SK-N-MC (cell line): ENCODE measurements around the gene MPZL2.

Source experiments
- DNase-seq: peaks from one replicate; pipeline ENCODE4 v3.0.0-alpha.2; 2011; ENCODE audit warnings: low read depth, low spot score
- H3K27ac ChIP-seq: fragments of 200-600 bp; sonication (generic); 2 replicates; pipeline ENCODE4 v1.5.1; 2016; ENCODE audit warnings: mixed run types
- H3K36me3 ChIP-seq: fragments of 200-600 bp; sonication (generic); 2 replicates; pipeline ENCODE4 v1.6.1; 2017; ENCODE audit warnings: antibody characterized with exemption, low read length, mixed read lengths; ENCODE audit not compliant: insufficient read depth
- H3K4me3 ChIP-seq: fragments of 200-600 bp; sonication (generic); 2 replicates; pipeline ENCODE4 v1.5.1; 2016
- H3K9ac ChIP-seq: fragments of 200-600 bp; sonication (generic); 2 replicates; pipeline ENCODE4 v1.8.0; 2017; ENCODE audit warnings: mixed run types, mixed read lengths; ENCODE audit not compliant: insufficient read length
- H3K9me3 ChIP-seq: fragments of 200-600 bp; sonication (generic); 2 replicates; pipeline ENCODE4 v1.6.1; 2017; ENCODE audit warnings: low read depth, mild to moderate bottlenecking, antibody characterized with exemption, low read length, moderate library complexity, mixed read lengths
- EZH2 ChIP-seq: fragments of 200-600 bp; sonication (generic); IDR thresholded peaks from one replicate; pipeline ENCODE4 v1.6.1; 2017; ENCODE audit warnings: antibody characterized with exemption
- FOXP2 ChIP-seq: optimal IDR thresholded peaks from 2 replicates; pipeline ENCODE3; 2011; ENCODE audit warnings: mild to moderate bottlenecking, moderate library complexity; ENCODE audit not compliant: insufficient read depth; ENCODE audit errors: extremely low read length, control extremely low read depth
- POLR2AphosphoS5 ChIP-seq: IDR thresholded peaks from 2 replicates; pipeline ENCODE4 v1.6.1; 2012; ENCODE audit warnings: mild to moderate bottlenecking, low read depth, low read length, borderline replicate concordance

MPZL2 gene

GRCh38 chr11:118304568-118305248, 40.6 kb upstream of the MPZL2 start, which contains the start of gene CD3E:
Gene CD3E, plus strand, starts transcription at chr11:118304730. Its CDS starts 223 bp downstream, at chr11:118304953.
- DNase-seq = no peak
- Histone ChIP-seq H3K36me3 (no peaks in the 10 kb centered on the region), H3K9me3 (no peaks in the 10 kb centered on the region), H3K4me3 (no peak within 1 kb of the TSS), H3K9ac (no peak within 1 kb of the TSS), H3K27ac (no peak within 1 kb of the TSS)
- TF ChIP-seq POLR2AphosphoS5 (no peak), EZH2 (no peak), FOXP2 (no peak)

- no peak overlapping the region for H3K27ac ChIP-seq
Measured at GRCh38 chr11:118304227-118304567, 40.1 kb upstream of the MPZL2 start.

DNA sequence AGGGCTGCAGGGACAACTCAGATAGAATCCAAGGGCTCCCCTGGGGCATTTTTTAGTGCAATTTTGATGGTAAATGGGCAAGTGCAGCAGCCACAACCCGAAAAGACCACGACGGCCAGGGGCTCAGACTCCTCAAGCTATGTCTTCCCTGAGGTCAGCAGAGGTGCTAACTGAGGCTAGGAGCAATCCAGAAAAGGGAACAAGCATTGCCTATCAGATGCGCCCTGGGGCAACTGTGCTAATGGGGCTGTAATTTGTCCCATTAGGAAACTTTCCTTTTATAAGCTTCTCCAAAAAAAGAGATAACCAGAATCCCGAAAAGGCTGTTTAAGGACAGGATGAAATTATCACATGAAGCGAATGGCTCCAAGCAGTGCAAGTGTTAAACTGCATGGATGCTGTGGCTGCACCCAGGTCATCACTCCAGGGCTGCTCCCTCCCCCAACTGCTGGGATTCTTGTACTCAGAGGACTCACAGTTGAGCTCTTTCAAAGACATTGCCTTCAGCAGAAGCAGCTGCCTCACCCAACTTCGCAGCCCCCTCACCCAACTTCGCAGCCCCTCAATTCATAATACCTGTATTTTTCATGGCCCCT, 37.6 kb upstream of the MPZL2 start:
- no peak for TF ChIP-seq EZH2
- TF ChIP-seq POLR2AphosphoS5 = no peak
- no peak for TF ChIP-seq FOXP2

More at GRCh38 chr11:118304227-118304567, 40.1 kb upstream of the MPZL2 start:
- no peaks in the 10 kb centered on the region for H3K36me3 ChIP-seq
- TF ChIP-seq EZH2 (no peak), POLR2AphosphoS5 (no peak), FOXP2 (no peak)
- H3K4me3 ChIP-seq = no peak overlapping the region
- H3K9ac ChIP-seq = no peak overlapping the region
- no peaks in the 10 kb centered on the region for H3K9me3 ChIP-seq
- no peak for DNase-seq

DNA sequence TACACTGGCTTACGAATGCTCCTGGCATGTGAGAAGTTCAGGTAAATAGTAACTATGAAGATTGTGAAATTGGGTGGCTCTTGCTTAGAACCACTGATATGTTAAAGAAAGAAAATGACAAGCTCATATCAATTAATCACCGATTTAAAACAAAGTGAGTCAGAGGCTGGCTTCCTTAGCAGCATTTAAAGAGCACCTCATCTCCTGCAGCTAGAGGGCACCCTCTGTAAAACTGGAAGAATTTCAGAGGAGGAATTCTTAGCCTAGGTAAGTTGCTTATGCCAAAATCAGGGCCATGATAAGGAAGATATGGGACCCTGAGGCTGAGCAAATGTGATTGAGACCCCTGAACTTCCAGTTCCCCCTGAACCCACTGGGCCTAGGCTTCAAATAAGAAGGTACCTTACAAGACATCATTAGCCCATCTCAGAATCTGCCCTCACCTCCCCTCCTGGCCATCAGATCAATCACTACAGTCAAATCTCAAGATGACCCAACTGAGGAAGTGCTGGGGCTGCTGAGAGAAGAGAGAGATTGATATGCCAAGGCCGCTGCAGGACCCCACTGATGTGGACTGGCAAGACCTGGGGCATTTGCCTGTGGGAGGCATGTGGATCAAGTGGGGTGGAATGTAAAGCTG, 31.8 kb upstream of the MPZL2 start:
- Histone ChIP-seq H3K27ac (no peak overlapping the region), H3K36me3 (no peaks in the 10 kb centered on the region), H3K9me3 (no peaks in the 10 kb centered on the region), H3K9ac (no peak overlapping the region), H3K4me3 (no peak overlapping the region)
- no peak for DNase-seq
- TF ChIP-seq POLR2AphosphoS5 = no peak
- no peak for TF ChIP-seq EZH2
- no peak for TF ChIP-seq FOXP2

More for the DNA sequence above, 37.6 kb upstream of the MPZL2 start:
- H3K36me3 ChIP-seq = no peaks in the 10 kb centered on the region
- H3K9me3 ChIP-seq = no peaks in the 10 kb centered on the region
- H3K9ac ChIP-seq = no peak overlapping the region
- H3K27ac ChIP-seq = no peak overlapping the region
- H3K4me3 ChIP-seq = no peak overlapping the region
- no peak for DNase-seq

DNA sequence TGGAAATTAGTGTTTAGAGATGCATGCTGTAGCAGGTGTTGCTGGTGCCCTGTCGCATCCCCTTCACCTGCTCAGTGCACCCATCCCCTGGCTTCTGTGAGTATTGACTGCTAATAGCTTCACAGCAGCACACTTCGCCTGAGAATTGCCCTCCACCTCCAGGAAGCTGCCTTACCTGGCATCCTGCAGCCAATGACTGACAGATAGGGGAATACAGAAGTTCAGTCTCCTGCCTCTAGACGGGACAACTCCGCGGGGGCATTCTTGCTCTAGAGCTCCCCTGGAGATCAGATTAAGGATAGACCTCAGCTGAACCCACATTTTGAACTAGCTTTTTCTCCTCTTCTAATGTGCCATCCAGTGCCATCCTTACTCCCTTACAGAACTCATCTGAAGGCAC, 31.1 kb upstream of the MPZL2 start:
- no peak for DNase-seq
- no peak overlapping the region for H3K4me3 ChIP-seq
- H3K9ac ChIP-seq = no peak overlapping the region
- no peak overlapping the region for H3K27ac ChIP-seq
- H3K36me3 ChIP-seq = no peaks in the 10 kb centered on the region
- H3K9me3 ChIP-seq = no peaks in the 10 kb centered on the region
- TF ChIP-seq POLR2AphosphoS5 (no peak), FOXP2 (no peak), EZH2 (no peak)

- Histone ChIP-seq H3K9me3 (no peaks in the 10 kb centered on the region), H3K27ac (no peak overlapping the region), H3K4me3 (no peak overlapping the region), H3K9ac (no peak overlapping the region), H3K36me3 (no peaks in the 10 kb centered on the region)
- no peak for DNase-seq
- TF ChIP-seq FOXP2 = no peak
- TF ChIP-seq POLR2AphosphoS5 = no peak
- no peak for TF ChIP-seq EZH2
Measured at GRCh38 chr11:118294053-118294452, 30.0 kb upstream of the MPZL2 start.

GRCh38 chr11:118291477-118292135, 27.5 kb upstream of the MPZL2 start:
- H3K27ac ChIP-seq = no peak overlapping the region
- H3K4me3 ChIP-seq = no peak overlapping the region
- no peaks in the 10 kb centered on the region for H3K9me3 ChIP-seq
- H3K9ac ChIP-seq = no peak overlapping the region
- no peak for TF ChIP-seq POLR2AphosphoS5
- no peak for TF ChIP-seq FOXP2
- no peak for TF ChIP-seq EZH2
- no peaks in the 10 kb centered on the region for H3K36me3 ChIP-seq
- DNase-seq = no peak

DNA sequence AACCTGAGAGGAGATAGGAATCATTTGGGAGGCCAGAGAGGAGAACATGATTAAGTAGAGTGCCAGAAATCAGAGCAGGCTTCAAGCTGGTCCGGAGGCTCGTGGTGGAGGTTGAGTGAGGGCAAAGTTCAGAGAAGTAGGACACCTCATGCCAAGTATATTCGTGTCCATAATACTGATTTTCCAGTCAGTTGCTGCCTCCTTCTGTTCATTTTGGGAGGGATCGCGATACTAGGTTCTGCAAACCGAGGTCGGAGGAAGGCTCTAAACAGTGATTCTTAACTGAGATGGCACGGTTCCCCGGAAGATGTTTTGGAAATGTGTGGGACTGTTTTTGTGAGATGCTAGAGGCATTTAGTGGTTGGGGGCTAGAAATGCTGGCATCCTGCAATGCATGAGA, 26.8 kb upstream of the MPZL2 start:
- no peak for TF ChIP-seq FOXP2
- TF ChIP-seq POLR2AphosphoS5 = no peak
- no peak for TF ChIP-seq EZH2

More for the DNA sequence above, 26.8 kb upstream of the MPZL2 start:
- Histone ChIP-seq H3K9me3 (no peaks in the 10 kb centered on the region), H3K36me3 (no peaks in the 10 kb centered on the region), H3K4me3 (no peak overlapping the region), H3K27ac (no peak overlapping the region), H3K9ac (no peak overlapping the region)
- no peak for DNase-seq
